HG03432 (cell line): ENCODE data around the gene SFTPB.
A peak's percentile ranks its signal among the peaks of the same experiment; 100 is the strongest.
"Not testable (repeated sequence)": the region's sequence is repeated elsewhere in the genome, so short reads cannot be mapped to it uniquely, and the experiment has no call there.

Experiments used
- ATAC-seq: cut with Tn5 transposase; IDR thresholded peaks from one replicate; pipeline ENCODE4 v1.9.1; 2021; ENCODE audit warnings: mild to moderate bottlenecking, moderate library complexity; ENCODE audit not compliant: unreplicated experiment

Gene SFTPB

DNA sequence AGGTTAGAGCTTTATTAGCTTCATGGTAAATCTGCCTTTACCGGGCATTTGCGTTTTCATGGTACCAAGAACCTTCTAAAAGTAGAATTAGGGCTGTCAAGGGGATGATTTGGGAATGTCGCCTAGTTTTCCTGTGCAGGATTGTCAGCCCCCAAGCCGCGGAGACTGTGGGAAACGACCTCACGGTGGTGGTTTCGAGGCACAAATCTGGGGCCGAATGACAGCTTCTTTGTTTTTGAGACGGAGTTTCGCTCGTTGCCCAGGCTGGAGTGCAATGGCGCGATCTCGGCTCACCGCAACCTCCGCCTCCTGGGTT, 52.6 kb downstream of the SFTPB start:
- no peak for ATAC-seq

DNA sequence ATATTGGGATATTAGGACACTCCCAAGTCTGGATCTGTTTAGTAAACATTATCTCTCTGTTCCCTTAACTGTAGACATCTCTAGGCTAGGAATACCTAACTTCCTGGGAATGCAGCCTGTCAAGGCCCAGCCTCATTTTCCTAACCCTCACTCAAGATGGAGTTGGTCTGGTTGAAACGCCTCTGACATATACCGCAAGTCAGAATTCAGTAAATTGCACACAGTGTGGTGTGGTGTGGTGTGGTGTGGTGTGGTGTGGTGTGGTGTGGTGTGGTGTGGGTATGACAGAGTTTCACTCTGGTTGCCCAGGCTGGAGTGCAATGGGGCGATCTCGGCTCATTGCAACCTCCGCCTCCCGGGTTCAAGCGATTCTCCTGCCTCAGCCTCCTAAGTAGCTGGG, 53.2 kb downstream of the SFTPB start:
- not testable (repeated sequence) for ATAC-seq

DNA sequence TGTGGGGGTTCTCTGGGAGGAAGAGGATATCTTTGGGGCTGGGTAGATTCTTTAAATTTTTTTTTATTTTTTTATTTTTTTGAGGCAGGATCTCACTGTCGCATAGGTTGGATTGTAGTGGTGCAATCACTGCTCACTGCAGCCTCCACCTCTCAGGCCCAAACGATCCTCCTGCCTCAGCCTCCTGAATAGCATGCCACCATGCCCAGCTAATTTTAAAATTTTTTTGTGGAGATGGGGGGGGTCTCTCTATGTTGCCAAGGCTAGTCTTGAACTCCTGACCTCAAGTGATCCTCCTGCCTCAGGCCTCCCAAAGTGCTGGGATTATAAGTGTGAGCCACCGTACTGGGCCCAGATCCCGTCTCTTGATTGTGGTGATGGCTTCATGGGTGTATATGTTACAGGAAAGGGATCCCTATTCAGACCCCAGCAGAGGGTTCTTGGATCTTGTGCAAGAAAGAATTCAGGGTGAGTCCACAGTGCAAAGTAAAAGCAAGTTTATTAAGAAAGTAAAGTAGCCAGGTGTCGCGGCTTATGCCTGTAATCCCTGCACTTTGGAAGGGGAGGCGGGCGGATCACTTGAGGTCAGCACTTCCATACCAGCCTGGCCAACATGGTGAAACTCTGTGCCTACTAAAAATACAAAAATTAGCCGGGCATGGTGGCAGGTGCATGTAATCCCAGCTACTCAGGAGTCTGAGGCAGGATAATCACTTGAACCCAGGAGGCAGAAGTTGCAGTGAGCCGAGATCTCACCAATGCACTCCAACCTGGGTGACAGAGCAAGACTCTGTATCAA, 54.1 kb downstream of the SFTPB start:
- ATAC-seq, result no peak

DNA sequence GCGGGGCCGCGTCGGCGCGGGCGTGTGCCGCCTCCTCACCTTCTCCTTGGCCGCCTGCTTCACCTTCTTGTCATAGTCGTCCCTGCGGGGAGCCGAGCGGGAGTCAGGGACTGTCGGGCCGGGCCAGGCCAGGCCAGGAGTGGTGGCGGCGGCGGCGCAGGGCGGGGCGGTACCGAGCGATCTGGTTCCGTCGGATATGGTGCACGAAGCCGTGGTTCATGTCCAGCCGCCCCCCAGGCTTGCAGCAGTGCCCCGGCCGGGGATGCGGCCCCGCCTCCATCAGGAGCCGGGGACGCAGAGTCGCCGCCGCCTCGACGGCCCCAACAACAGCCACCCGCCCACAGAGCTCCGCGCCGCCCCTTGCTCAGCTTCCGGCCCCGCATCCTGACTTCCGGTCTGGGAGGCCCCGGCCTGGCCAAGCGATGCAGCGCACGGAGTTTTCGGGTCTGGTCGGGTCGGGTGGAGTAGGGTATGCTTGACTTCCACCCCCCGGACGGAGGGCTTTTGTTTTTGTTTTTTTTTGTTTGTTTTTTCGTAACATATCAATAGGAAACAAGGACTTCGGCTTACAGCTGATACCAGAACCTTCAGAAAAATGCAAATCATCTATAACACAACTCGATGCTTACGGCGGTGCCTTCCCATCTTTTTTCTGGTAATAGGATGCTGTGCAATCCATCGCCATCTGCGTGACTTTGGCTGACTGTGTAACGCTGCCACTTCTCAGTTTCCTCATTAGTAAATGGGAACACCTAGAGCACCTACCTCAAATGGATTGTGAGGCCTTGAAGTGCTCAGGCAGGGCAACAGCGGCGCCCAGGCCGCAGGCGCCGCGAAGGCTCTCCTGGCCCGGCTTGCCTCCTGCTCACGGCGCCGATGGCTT, 56.1 kb downstream of the SFTPB start, which contains the start of gene C2orf68:
Gene C2orf68, minus strand, starts transcription at position 362 of the 883 bp plus-strand sequence. Its CDS starts 82 bp downstream, at position 280.
- peak; percentile 81 for ATAC-seq

DNA sequence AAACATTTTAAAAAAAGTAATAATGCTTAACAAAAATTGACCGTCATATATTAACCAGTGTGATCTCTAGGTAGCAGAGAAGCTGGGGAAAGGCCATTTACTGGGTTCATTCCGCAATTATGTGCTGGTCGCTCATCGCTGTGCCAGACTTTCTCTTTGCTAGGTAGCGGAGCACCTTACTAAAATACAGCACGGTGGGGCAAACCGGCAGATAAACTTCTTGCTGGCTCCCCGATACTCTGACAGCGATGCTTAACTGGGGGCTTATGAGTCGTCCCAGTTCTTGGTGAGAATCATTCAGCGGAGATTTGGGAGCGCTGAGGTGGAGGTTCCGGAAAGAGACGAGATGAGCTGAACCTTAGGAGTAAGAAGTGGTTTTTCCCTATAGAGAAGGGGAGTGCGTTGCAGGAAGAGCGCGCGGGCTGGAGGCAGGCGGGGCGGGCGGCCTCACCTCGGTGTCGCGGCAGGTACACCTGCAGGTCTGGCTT, 56.7 kb downstream of the SFTPB start:
- ATAC-seq, result no peak
